Activated CD4-positive, alpha-beta T cell treated with anti-CD3 and anti-CD28 coated beads, Interleukin-2, Interleukin-6, amounts not matched to agents 100 ng/mL and 50 ng/mL, durations not matched to agents 16 hours and 8 hours (primary cell): ENCODE data around the gene TTYH2.
A peak's percentile ranks its signal among the peaks of the same experiment; 100 is the strongest.

Source experiments
- DNase-seq: peaks from one replicate; pipeline ENCODE4 v3.0.0-alpha.2; 2020

Gene TTYH2

GRCh38 chr17:74296548-74296936 is 83.2 kb downstream of the TTYH2 start:
- DNase-seq, result peak; percentile 60

- DNase-seq, result peak; percentile 86
These were observed 84.6 kb downstream of the TTYH2 start for GRCh38 chr17:74297941-74298340.

- DNase-seq, result no peak
These were observed 85.4 kb downstream of the TTYH2 start for GRCh38 chr17:74298778-74299177.

GRCh38 chr17:74299226-74300009 is 86.0 kb downstream of the TTYH2 start:
- DNase-seq, result no peak

GRCh38 chr17:74303305-74303704 is 89.9 kb downstream of the TTYH2 start:
- DNase-seq, result no peak

- DNase-seq, result no peak
These were observed 90.8 kb downstream of the TTYH2 start for GRCh38 chr17:74304184-74304583.

GRCh38 chr17:74305865-74306654 is 92.7 kb downstream of the TTYH2 start:
- peak; percentile 18 for DNase-seq

- DNase-seq, result no peak
These were observed 94.8 kb downstream of the TTYH2 start for GRCh38 chr17:74307984-74308773.

GRCh38 chr17:74309902-74310301 is 96.5 kb downstream of the TTYH2 start:
- DNase-seq, result no peak
